ENCODE measurements around the gene FHIP1A. TPM values are rescaled to one million over a fixed set of nuclear protein-coding genes. Genes with fewer than 3 reads are reported as not detected.

FHIP1A gene
- total and polyA plus RNA-seq, 2 of the 13 experiments (the other 11 are each of a cell fraction or from before 2014, with no cell fraction given) = 4.1 to 6.2 TPM

GRCh38 chr4:151422854-151423253, 13.9 kb downstream of the FHIP1A start:
- Histone ChIP-seq H3K27me3 (ENCODE audit: control insufficient read depth in 1 of 2, insufficient read depth in 2 of 2, low read length in 2 of 2) (no peaks in the 10 kb centered on the region), H2AFZ (ENCODE audit: low read length) (no peak overlapping the region), H3K27ac (ENCODE audit: extremely low read length, insufficient read depth, low read length) (no peak overlapping the region), H3K4me1 (ENCODE audit: insufficient read depth, low read length) (peaks cover 13% of the 10 kb centered on the region), H3K36me3 (replicated peaks in 1 of 2; ENCODE audit: control insufficient read depth in 1 of 2, insufficient read depth in 2 of 2, low read length in 2 of 2) (no peaks in the 10 kb centered on the region), H3K9ac (ENCODE audit: insufficient read depth, low read depth, low read length) (no peak overlapping the region), H3K4me2 (ENCODE audit: low read depth, low read length) (no peak overlapping the region), H3K4me3 (replicated peaks in 1 of 3; ENCODE audit: insufficient read depth in 1 of 3, low read depth in 2 of 3, low read length in 3 of 3) (no peak overlapping the region), H4K20me1 (ENCODE audit: insufficient read depth, low read length) (no peaks in the 10 kb centered on the region), H3K79me2 (ENCODE audit: insufficient read depth, low read length) (no peaks in the 10 kb centered on the region), H3K9me3 (ENCODE audit: low read length) (no peaks in the 10 kb centered on the region)
- ChIA-PET CTCF (ENCODE audit: low intra/inter-chr PET ratio, low total read pairs) (no interaction called here), POLR2A (no interaction called here)
- 64% methylated on average over 3 of the region's 3 CpGs for WGBS (ENCODE audit: low lambda C conversion rate)
- ATAC-seq (no peak), DNase-seq (ENCODE audit: low spot score) (no peak), FAIRE-seq (no peak)
- BruUV-seq (replicated peaks) = no TSS peak
- in situ Hi-C loops (cut with HindIII; ENCODE audit: extremely low pct_ligation_motif_present, low pct_unique_long_range_greater_than_20kb) (no loop called here), intact Hi-C loops (cut with micrococcal nuclease; ENCODE audit: unreplicated experiment) (no loop called here)
- TF ChIP-seq ZNF281 (CRISPR knock-in tag; IDR thresholded peaks at IDR 0.05; ENCODE audit: borderline replicate concordance) (no peak), JUN (CRISPR knock-in tag; IDR thresholded peaks at IDR 0.05) (no peak), SP4 (CRISPR knock-in tag; IDR thresholded peaks at IDR 0.05) (no peak), MZF1 (CRISPR knock-in tag; IDR thresholded peaks at IDR 0.05; ENCODE audit: borderline replicate concordance) (no peak), SNAPC4 (CRISPR knock-in tag; IDR thresholded peaks at IDR 0.05) (no peak), THYN1 (CRISPR knock-in tag; IDR thresholded peaks at IDR 0.05; ENCODE audit: borderline replicate concordance, low read depth) (no peak), LBX2 (CRISPR knock-in tag; IDR thresholded peaks at IDR 0.05; ENCODE audit: borderline replicate concordance) (no peak), ZNF672 (CRISPR knock-in tag; IDR thresholded peaks at IDR 0.05) (no peak), NR3C1 (CRISPR knock-in tag; IDR thresholded peaks at IDR 0.05) (no peak), YEATS4 (CRISPR knock-in tag; IDR thresholded peaks at IDR 0.05; ENCODE audit: borderline replicate concordance) (no peak), ZBTB20 (CRISPR knock-in tag; IDR thresholded peaks at IDR 0.05; ENCODE audit: borderline replicate concordance, low read depth) (no peak), MYPOP (CRISPR knock-in tag; IDR thresholded peaks at IDR 0.05) (no peak)

Measured in HepG2 (cell line).